Ishikawa (cell line): ENCODE results near the gene PRR16.

Experiments
- CEBPB ChIP-seq: IDR thresholded peaks from 2 replicates; pipeline ENCODE4 v1.6.1; 2012
- CREB1 ChIP-seq: IDR thresholded peaks from 2 replicates; pipeline ENCODE4 v1.6.1; 2012; ENCODE audit warnings: low read depth
- EGR1 ChIP-seq: IDR thresholded peaks from 2 replicates; pipeline ENCODE4 v1.6.1; 2012
- EP300 ChIP-seq: IDR thresholded peaks from 2 replicates; pipeline ENCODE4 v1.6.1; 2012; ENCODE audit warnings: borderline replicate concordance
- FOXM1 ChIP-seq: IDR thresholded peaks from 2 replicates; pipeline ENCODE4 v1.6.1; 2012; ENCODE audit warnings: low read depth, borderline replicate concordance
- NFIC ChIP-seq: IDR thresholded peaks from 2 replicates; pipeline ENCODE4 v1.6.1; 2012
- RAD21 ChIP-seq: IDR thresholded peaks from 2 replicates; pipeline ENCODE4 v1.6.1; 2012; ENCODE audit warnings: low read depth
- TAF1 ChIP-seq: IDR thresholded peaks from 2 replicates; pipeline ENCODE4 v1.6.1; 2012; ENCODE audit warnings: low read depth, mild to moderate bottlenecking
- TCF12 ChIP-seq: IDR thresholded peaks from 2 replicates; pipeline ENCODE4 v1.6.1; 2012; ENCODE audit warnings: low read depth
- TEAD4 ChIP-seq: IDR thresholded peaks from 2 replicates; pipeline ENCODE4 v1.6.1; 2012
- YY1 ChIP-seq: IDR thresholded peaks from 2 replicates; pipeline ENCODE4 v1.6.1; 2012; ENCODE audit warnings: low read depth
- ZBTB7A ChIP-seq: IDR thresholded peaks from 2 replicates; pipeline ENCODE4 v1.6.1; 2012; ENCODE audit warnings: low read depth
- TF ChIP-seq, protein P1 (sequence below): IDR thresholded peaks from 2 replicates; pipeline ENCODE4 v1.6.1; 2012; ENCODE audit warnings: low read depth, mild to moderate bottlenecking
- TF ChIP-seq, protein P2 (sequence below): IDR thresholded peaks from 2 replicates; pipeline ENCODE4 v1.6.1; 2012

DNA sequence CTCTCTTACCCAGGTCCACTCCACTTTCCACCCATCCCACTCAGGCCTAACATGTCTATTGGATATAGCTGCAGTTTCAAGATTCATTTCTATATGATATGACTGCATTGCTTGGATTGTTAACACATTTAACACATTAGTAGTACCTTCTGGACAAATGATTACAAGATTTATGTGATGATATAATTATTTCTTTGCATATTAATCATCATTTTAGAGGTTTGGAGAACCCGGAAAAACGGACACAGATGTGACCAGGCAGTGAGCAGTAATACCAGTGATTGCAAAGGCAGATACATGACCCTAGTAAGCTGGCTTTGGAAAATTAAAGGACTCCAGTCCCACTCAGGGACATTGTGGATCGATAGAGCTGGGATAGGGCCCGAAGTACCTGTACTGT is 103.8 kb downstream of the PRR16 start:
- TF ChIP-seq RAD21, result no peak
- no peak for TF ChIP-seq CREB1
- no peak for TF ChIP-seq EP300
- TF ChIP-seq TAF1, result no peak
- TF ChIP-seq YY1, result no peak
- no peak for TF ChIP-seq TCF12
- TF ChIP-seq, protein P1, sequence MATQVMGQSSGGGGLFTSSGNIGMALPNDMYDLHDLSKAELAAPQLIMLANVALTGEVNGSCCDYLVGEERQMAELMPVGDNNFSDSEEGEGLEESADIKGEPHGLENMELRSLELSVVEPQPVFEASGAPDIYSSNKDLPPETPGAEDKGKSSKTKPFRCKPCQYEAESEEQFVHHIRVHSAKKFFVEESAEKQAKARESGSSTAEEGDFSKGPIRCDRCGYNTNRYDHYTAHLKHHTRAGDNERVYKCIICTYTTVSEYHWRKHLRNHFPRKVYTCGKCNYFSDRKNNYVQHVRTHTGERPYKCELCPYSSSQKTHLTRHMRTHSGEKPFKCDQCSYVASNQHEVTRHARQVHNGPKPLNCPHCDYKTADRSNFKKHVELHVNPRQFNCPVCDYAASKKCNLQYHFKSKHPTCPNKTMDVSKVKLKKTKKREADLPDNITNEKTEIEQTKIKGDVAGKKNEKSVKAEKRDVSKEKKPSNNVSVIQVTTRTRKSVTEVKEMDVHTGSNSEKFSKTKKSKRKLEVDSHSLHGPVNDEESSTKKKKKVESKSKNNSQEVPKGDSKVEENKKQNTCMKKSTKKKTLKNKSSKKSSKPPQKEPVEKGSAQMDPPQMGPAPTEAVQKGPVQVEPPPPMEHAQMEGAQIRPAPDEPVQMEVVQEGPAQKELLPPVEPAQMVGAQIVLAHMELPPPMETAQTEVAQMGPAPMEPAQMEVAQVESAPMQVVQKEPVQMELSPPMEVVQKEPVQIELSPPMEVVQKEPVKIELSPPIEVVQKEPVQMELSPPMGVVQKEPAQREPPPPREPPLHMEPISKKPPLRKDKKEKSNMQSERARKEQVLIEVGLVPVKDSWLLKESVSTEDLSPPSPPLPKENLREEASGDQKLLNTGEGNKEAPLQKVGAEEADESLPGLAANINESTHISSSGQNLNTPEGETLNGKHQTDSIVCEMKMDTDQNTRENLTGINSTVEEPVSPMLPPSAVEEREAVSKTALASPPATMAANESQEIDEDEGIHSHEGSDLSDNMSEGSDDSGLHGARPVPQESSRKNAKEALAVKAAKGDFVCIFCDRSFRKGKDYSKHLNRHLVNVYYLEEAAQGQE, result no peak
- no peak for TF ChIP-seq EGR1
- TF ChIP-seq TEAD4, result no peak
- TF ChIP-seq, protein P2, sequence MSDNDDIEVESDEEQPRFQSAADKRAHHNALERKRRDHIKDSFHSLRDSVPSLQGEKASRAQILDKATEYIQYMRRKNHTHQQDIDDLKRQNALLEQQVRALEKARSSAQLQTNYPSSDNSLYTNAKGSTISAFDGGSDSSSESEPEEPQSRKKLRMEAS, result no peak
- no peak for TF ChIP-seq NFIC
- TF ChIP-seq FOXM1, result no peak
- TF ChIP-seq ZBTB7A, result no peak
- TF ChIP-seq CEBPB, result no peak
